Caco-2 (cell line): ENCODE data around the gene TEKTIP1. TPM values are rescaled to one million over a fixed set of nuclear protein-coding genes. Genes with fewer than 3 reads are reported as not detected.

Source experiments
- BruUV-seq: library from RNA; stranded (reverse); fragments of 400-500 nt; replicated peaks from 2 replicates; lab custom pipeline; 2021; lab: Mats Ljungman, UMichigan
- CTCF ChIA-PET: fragments of 300-600 bp; sonication (Branson Sonifier 250); formaldehyde crosslinking; loops from one replicate; lab custom pipeline; 2022; ENCODE audit warnings: antibody characterized with exemption; lab: Charles Lee
- POLR2A ChIA-PET: fragments of 300-600 bp; sonication (Branson Sonifier 250); formaldehyde crosslinking; loops from one replicate; lab custom pipeline; 2022; ENCODE audit warnings: antibody characterized with exemption; lab: Charles Lee
- DNase-seq, 2 experiments: peaks; one replicate each; pipeline versions ENCODE4 v3.0.0 to v3.0.0-alpha.2; 2020 to 2022
- H3K27me3 ChIP-seq: replicated peaks from 2 replicates; pipeline ENCODE4 v1.6.0; 2011; ENCODE audit warnings: low read length; ENCODE audit not compliant: control insufficient read depth, insufficient read depth
- H3K36me3 ChIP-seq: 2 replicates; pipeline ENCODE4 v1.5.1; 2011; ENCODE audit warnings: low read length; ENCODE audit not compliant: control insufficient read depth, insufficient read depth
- H3K4me1 ChIP-seq: fragments of 250-450 bp; sonication (Bioruptor Pico); 2 replicates; pipeline ENCODE4 v1.5.1; 2020; ENCODE audit warnings: mild to moderate bottlenecking
- H3K4me3 ChIP-seq: 2 replicates; pipeline ENCODE4 v1.5.1; 2011; ENCODE audit warnings: low read depth, mild to moderate bottlenecking, control low read depth, low read length
- H3K9me3 ChIP-seq: fragments of 250-450 bp; sonication (Bioruptor Pico); 2 replicates; pipeline ENCODE4 v1.5.1; 2020; ENCODE audit warnings: mild to moderate bottlenecking, moderate library complexity
- H3K27ac Mint-ChIP-seq: one replicate; pipeline ENCODE4 v1.8.0; 2022; ENCODE audit warnings: mixed read lengths; ENCODE audit not compliant: unreplicated experiment
- H3K27me3 Mint-ChIP-seq: one replicate; pipeline ENCODE4 v1.8.0; 2022; ENCODE audit warnings: mixed read lengths; ENCODE audit not compliant: insufficient read depth, unreplicated experiment
- H3K36me3 Mint-ChIP-seq: one replicate; pipeline ENCODE4 v1.8.0; 2022; ENCODE audit warnings: mild to moderate bottlenecking, mixed read lengths; ENCODE audit not compliant: insufficient read depth, unreplicated experiment
- H3K4me1 Mint-ChIP-seq: one replicate; pipeline ENCODE4 v1.8.0; 2022; ENCODE audit warnings: low read depth, mixed read lengths; ENCODE audit not compliant: unreplicated experiment
- H3K4me3 Mint-ChIP-seq: one replicate; pipeline ENCODE4 v1.8.0; 2022; ENCODE audit warnings: mild to moderate bottlenecking, moderate library complexity, mixed read lengths; ENCODE audit not compliant: unreplicated experiment
- H3K9me3 Mint-ChIP-seq: one replicate; pipeline ENCODE4 v1.8.0; 2022; ENCODE audit warnings: mixed read lengths; ENCODE audit not compliant: unreplicated experiment
- intact Hi-C: fragments of 100-400 bp; cut with micrococcal nuclease; formaldehyde crosslinking; loops from one replicate; pipeline ENCODE4 v1.10.0; 2022; ENCODE audit not compliant: unreplicated experiment
- total RNA-seq: library from RNA; stranded (reverse); gene quantifications from 2 replicates; pipeline ENCODE4 v1.2.3, GENCODE V29; 2022
- TF ChIP-seq, protein P1 (sequence below), 2 experiments: fragments of 200-600 bp in 1 of 2; IDR thresholded peaks; 1 replicate in 1 of 2; 2 replicates in 1 of 2; pipeline versions ENCODE4 v1.5.1 to v1.8.0; 2011 to 2022; ENCODE audit warnings: antibody characterized with exemption in 1 of 2, control low read depth in 1 of 2, inconsistent platforms in 1 of 2, low read depth in 1 of 2, low read length in 1 of 2, mild to moderate bottlenecking in 1 of 2, moderate library complexity in 1 of 2; ENCODE audit not compliant: insufficient read depth in 1 of 2, severe bottlenecking in 1 of 2, unreplicated experiment in 1 of 2

Gene TEKTIP1
- total RNA-seq, 1 experiment from 2014 or later = 1.5 TPM

DNA sequence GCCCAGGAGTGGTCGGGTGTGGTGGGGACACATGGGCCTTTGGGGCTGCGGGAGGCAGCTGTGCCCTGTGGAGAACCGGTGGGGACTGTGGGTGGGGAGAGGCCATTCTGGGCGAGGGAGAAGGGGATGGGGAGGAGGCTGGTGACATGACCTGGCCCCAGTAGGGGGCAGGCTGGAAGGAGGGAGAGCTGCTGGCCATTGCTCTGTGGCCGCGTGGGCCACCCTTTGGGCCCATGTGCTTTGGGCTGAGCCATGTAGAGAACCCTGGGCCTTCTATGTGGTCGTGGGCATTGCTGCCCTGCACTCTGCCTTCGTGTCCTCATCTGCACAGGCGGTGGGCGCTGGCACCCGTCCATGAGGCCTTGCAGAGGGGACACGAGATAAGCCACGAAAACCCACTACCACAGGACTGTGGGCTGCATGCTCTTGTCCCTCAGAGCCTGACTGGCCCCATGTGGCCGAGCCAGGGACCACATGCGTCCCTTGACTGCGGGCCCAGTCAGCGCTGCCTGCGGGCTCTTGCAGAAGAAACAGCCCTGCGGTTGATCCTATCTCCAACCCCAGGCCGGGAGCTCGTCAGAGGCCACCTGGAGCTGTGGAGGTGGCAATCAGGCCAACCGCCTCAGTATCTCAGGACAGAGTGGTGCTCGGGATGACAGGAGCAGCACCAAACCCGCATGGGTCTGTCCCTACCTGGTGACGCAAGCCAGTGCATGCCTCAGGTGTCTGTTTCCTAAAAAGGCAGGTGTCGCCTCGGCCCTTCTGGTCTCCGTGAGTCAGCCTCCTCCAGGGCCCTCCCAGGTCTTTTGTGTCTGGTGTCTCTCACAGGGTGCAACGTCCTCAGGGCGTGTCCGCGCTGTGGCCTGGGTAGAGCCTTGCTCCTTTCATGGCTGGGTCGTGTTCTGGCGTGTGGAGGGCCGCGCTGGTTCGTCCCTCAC lies 18.5 kb upstream of the TEKTIP1 start:
- peaks cover 40% of the 10 kb centered on the region for H3K36me3 Mint-ChIP-seq
- Histone ChIP-seq H3K36me3 (no peaks in the 10 kb centered on the region), H3K4me3 (no peak overlapping the region), H3K27me3 (no peaks in the 10 kb centered on the region), H3K9me3 (no peaks in the 10 kb centered on the region), H3K4me1 (no peaks in the 10 kb centered on the region)
- H3K4me3 Mint-ChIP-seq = no peak overlapping the region
- CTCF ChIA-PET = no interaction called here
- POLR2A ChIA-PET = no interaction called here
- H3K27ac Mint-ChIP-seq = peak overlapping the region; percentile 61
- DNase-seq = peak in 1 of 2 experiments; percentile 56
- peaks cover 6% of the 10 kb centered on the region for H3K4me1 Mint-ChIP-seq
- intact Hi-C loops = no loop called here
- no peaks in the 10 kb centered on the region for H3K27me3 Mint-ChIP-seq
- TF ChIP-seq, protein P1, sequence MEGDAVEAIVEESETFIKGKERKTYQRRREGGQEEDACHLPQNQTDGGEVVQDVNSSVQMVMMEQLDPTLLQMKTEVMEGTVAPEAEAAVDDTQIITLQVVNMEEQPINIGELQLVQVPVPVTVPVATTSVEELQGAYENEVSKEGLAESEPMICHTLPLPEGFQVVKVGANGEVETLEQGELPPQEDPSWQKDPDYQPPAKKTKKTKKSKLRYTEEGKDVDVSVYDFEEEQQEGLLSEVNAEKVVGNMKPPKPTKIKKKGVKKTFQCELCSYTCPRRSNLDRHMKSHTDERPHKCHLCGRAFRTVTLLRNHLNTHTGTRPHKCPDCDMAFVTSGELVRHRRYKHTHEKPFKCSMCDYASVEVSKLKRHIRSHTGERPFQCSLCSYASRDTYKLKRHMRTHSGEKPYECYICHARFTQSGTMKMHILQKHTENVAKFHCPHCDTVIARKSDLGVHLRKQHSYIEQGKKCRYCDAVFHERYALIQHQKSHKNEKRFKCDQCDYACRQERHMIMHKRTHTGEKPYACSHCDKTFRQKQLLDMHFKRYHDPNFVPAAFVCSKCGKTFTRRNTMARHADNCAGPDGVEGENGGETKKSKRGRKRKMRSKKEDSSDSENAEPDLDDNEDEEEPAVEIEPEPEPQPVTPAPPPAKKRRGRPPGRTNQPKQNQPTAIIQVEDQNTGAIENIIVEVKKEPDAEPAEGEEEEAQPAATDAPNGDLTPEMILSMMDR (IDR thresholded peaks at IDR 0.05; ENCODE audit: insufficient read depth in 1 of 2, low read depth in 1 of 2, low read length in 1 of 2, severe bottlenecking in 1 of 2, unreplicated experiment in 1 of 2) = peak in 1 of 2 experiments; percentile 24
- no peaks in the 10 kb centered on the region for H3K9me3 Mint-ChIP-seq
- no TSS peak for BruUV-seq

DNA sequence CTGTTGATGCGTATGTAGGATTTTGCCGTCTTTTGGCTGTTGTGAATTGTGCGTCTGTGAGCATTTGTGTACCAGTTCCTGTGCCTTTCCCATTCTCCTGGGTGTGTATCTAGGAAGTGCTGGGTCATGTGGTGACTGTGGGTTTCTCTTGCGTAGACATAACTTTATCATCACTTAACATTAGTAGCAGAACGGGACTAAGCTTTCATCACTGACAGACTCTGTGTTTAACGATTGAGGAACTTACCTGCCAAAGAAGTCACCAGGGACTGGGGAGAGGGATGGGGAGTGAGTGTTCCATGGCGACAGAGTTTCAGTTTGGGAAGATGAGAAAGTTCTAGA lies 17.9 kb upstream of the TEKTIP1 start:
- Histone ChIP-seq H3K36me3 (no peaks in the 10 kb centered on the region), H3K4me1 (no peaks in the 10 kb centered on the region), H3K27me3 (no peaks in the 10 kb centered on the region), H3K4me3 (no peak overlapping the region), H3K9me3 (no peaks in the 10 kb centered on the region)
- Mint-ChIP-seq H3K9me3 (no peaks in the 10 kb centered on the region), H3K4me3 (no peak overlapping the region), H3K36me3 (peaks cover 37% of the 10 kb centered on the region), H3K4me1 (peaks cover 6% of the 10 kb centered on the region), H3K27ac (peak overlapping the region; percentile 61), H3K27me3 (no peaks in the 10 kb centered on the region)
- TF ChIP-seq, protein P1 (IDR thresholded peaks at IDR 0.05; ENCODE audit: insufficient read depth in 1 of 2, low read depth in 1 of 2, low read length in 1 of 2, severe bottlenecking in 1 of 2, unreplicated experiment in 1 of 2) = no peak
- CTCF ChIA-PET = no interaction called here
- no TSS peak for BruUV-seq
- no peak for DNase-seq
- intact Hi-C loops = no loop called here
- POLR2A ChIA-PET = no interaction called here

DNA sequence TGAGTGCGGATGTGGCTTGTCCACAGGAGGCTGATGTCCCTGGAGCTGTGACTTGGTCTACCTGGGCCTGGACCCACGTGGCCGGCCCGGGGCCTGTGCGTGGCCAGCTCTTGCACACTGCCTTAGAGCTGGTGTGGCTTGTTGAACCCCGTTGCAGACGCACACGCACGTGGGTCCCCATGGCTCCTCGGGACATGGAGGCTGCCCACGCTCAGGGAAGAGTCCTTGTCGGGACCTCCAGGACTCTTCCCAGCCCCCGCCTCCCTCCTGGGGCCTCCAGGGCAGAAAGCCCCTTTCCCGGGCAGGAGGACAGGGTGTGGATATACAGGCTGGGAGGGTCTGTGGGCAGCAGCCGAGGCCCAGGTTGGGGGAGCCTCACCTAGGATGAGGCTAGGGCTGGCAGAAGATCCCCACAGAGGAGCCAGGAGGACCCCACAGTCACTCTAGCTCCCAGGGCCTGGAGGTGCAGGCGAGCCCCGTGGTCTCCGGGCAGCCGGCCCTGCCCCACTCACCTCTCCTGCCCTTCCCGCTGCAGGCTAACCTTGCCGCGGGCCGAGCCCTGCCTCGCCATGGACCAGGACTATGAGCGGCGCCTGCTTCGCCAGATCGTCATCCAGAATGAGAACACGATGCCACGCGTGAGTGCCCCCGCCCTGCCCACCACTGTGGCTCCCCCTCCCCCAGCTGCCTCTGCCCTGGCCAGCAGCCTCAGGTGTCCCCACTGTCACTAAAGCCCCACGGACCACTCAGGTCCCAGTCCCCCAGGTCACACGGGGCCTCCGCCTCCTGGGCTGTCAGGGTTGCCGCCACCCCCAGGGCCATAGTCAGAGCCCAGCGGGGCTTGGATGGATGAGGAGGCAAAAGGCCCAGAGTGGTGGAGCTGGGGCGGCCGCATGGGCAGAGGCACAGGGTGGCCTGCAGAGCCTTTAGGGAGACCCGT lies 16.3 kb upstream of the TEKTIP1 start:
- intact Hi-C loops = no loop called here
- TF ChIP-seq, protein P1 (IDR thresholded peaks at IDR 0.05; ENCODE audit: insufficient read depth in 1 of 2, low read depth in 1 of 2, low read length in 1 of 2, severe bottlenecking in 1 of 2, unreplicated experiment in 1 of 2) = no peak
- 0 out of 2 replicates have a peak, but pooled peaks cover 1% of the 10 kb centered on the region for H3K36me3 ChIP-seq
- DNase-seq = no peak
- no peak overlapping the region for H3K4me3 ChIP-seq
- ChIA-PET POLR2A (no interaction called here), CTCF (interaction anchor here (0.6 kb wide), 1 partner anchor 105 kb away, joined by 8 read pairs; no protein-coding TSS in a partner anchor)
- peaks cover 6% of the 10 kb centered on the region for H3K4me1 Mint-ChIP-seq
- no peaks in the 10 kb centered on the region for H3K27me3 ChIP-seq
- no peak overlapping the region for H3K4me3 Mint-ChIP-seq
- H3K27me3 Mint-ChIP-seq = no peaks in the 10 kb centered on the region
- H3K36me3 Mint-ChIP-seq = peaks cover 36% of the 10 kb centered on the region
- BruUV-seq = no TSS peak
- H3K27ac Mint-ChIP-seq = no peak overlapping the region
- H3K4me1 ChIP-seq = no peaks in the 10 kb centered on the region
- no peaks in the 10 kb centered on the region for H3K9me3 ChIP-seq
- H3K9me3 Mint-ChIP-seq = no peaks in the 10 kb centered on the region
